GM10248 (cell line): ENCODE data around the gene S1PR3.

Experiments
- CTCF ChIA-PET: fragments of 300-600 bp; sonication (Branson Sonifier 250); formaldehyde crosslinking; extraction: SDS; loops from one replicate; lab custom pipeline; 2021; ENCODE audit warnings: antibody characterized with exemption; lab: Yijun Ruan, JAX
- POLR2A ChIA-PET: fragments of 350-650 bp; sonication (Branson Sonifier 250); formaldehyde crosslinking; extraction: SDS; loops from one replicate; lab custom pipeline; 2020; ENCODE audit warnings: antibody characterized with exemption; lab: Yijun Ruan, JAX
- DNase-seq: peaks from one replicate; pipeline ENCODE4 v3.0.0; 2012; ENCODE audit errors: extremely low spot score
- TF ChIP-seq, protein P1 (sequence below): IDR thresholded peaks from 2 replicates; pipeline ENCODE4 v1.5.1; 2012; ENCODE audit warnings: mild to moderate bottlenecking, low read depth; ENCODE audit errors: extremely low read depth, missing control alignments, control extremely low read depth

S1PR3 gene

DNA sequence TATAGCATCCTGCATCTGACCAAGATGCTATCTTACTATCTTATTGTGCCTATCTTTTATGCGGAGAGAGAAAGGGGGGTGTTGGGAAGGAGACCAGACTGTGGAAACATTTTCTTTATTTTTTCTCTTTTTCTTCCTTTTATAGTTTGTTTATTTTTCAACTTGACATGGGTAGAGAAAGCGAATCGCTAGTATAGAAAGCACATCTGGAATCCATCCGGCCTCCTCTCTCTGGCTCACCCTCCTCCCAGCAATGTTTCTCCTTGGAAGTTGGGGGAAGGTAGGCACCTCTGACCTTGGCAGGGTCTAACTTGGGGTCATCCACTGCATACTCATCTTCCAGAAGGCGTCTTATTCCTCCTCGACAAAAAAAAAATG is 3.9 kb downstream of the S1PR3 start:
- ChIA-PET POLR2A (no interaction called here), CTCF (no interaction called here)
- DNase-seq, result no peak
- TF ChIP-seq, protein P1, sequence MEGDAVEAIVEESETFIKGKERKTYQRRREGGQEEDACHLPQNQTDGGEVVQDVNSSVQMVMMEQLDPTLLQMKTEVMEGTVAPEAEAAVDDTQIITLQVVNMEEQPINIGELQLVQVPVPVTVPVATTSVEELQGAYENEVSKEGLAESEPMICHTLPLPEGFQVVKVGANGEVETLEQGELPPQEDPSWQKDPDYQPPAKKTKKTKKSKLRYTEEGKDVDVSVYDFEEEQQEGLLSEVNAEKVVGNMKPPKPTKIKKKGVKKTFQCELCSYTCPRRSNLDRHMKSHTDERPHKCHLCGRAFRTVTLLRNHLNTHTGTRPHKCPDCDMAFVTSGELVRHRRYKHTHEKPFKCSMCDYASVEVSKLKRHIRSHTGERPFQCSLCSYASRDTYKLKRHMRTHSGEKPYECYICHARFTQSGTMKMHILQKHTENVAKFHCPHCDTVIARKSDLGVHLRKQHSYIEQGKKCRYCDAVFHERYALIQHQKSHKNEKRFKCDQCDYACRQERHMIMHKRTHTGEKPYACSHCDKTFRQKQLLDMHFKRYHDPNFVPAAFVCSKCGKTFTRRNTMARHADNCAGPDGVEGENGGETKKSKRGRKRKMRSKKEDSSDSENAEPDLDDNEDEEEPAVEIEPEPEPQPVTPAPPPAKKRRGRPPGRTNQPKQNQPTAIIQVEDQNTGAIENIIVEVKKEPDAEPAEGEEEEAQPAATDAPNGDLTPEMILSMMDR, result no peak

DNA sequence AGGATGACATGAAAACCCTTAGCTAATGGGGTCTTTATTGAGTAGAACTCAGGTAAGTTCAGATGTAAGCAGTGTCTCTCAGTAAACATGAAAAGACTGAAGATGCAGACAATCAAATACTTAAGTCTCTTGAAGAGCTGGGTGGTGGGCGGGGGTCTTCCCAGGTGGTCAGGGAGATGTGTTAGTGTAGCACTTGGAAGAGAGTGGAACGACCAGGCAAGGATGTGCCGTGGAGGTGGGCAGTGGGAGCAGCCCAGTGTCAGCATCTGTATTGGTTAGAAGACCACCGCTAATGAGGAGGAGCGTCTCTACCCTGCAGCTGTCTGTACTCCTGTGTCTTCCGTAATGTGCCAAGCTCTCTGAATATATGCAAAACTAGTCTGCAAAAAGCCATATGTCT is 4.4 kb downstream of the S1PR3 start:
- TF ChIP-seq, protein P1, result no peak
- CTCF ChIA-PET, result no interaction called here
- no peak for DNase-seq
- POLR2A ChIA-PET, result no interaction called here

DNA sequence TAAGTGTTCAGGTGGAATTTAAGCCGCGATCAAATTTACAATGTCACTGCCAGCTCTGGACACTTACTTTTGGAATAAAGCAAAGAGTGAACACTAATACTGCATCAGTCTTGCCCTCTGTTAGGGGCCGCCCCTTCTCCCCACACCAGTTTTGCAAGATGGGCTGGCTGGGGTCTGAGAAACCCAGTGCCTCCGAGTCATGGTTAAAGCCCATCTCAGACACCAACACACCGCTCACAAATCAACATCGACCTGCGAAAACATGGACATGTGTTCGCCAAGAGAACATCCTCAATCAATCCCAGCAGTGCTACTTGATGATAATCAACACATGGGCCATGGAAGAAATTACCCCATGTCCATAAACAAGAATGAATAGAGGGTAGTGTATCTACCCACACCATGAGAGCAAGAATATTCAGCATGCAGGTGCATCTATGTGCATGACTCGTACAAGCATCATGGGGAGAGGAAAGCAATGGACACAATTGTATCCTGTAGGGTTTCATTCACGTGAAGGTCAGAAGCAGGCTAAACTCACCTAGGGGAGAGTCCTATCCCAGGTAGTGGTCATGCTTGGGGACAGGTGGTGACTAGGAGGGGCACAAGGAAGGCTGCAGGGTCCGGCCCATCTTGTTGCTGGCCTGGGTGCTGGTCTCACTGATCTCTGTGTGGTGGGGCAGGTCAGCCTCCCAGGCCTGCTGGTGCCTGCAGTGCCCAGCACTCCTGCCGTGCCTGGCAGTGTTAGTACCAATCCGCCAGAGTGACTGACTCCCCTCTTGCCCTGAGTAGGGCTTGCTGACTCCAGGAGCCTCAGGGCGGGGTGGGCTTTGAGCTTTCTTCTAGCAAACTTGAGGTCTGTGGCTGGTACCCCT is 5.0 kb downstream of the S1PR3 start:
- TF ChIP-seq, protein P1, result no peak
- DNase-seq, result no peak
- ChIA-PET POLR2A (no interaction called here), CTCF (no interaction called here)

DNA sequence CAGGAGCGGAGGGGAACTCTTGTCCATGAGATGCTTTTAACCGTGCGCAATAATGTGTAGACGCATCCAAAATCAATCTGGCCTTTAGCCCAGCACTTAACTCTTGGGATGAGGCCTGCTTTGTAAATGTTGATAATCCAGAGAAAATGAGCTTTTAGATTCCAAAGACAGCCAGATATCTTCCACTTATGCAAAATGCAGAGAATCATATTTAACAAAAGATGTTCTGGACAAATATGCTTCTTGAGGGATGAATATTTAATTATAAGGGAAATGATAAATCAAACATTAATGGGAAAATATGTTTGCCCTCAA is 5.6 kb downstream of the S1PR3 start:
- CTCF ChIA-PET, result no interaction called here
- TF ChIP-seq, protein P1, result no peak

DNA sequence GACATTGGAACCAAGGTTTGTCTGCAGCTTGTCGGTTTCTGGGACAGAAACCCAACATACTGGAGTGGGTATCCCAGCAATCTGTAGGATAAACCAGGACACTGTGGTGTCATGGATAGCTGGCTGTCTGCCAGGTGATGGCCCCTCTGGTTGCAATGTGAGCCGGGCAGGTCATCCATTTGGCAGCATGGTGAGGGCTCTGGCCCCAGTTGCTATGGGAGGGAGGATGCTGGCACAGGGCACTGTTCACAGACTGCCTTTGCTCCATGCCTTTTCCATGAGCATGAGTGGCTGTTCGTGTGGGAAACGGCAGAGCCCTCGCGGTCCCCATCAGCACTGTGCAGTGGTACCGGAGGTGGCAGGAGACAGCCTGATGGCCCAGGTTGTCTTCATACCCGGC is 6.4 kb downstream of the S1PR3 start:
- DNase-seq, result no peak
- TF ChIP-seq, protein P1, result no peak
- ChIA-PET CTCF (no interaction called here), POLR2A (no interaction called here)

More for the DNA sequence above, 5.6 kb downstream of the S1PR3 start:
- no peak for DNase-seq
- POLR2A ChIA-PET, result no interaction called here

DNA sequence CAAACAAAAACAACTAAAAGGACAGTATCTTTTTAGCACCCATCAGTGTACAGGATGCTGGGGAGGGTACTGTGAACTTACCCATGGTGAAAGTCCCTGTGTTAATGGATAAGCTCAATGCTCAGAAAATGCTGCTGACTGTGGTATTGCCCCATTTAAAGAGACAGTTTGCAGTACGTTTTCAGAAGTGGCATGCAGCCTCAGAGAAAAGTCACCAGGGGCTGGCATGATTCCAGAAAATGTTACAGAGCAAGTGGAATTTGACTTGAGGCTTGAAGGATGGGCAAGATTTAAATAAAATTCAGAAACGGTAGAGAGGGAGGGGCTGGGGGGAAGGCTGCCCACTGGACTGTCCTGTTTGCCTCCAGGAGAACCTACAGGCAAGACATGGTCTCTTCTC is 7.2 kb downstream of the S1PR3 start:
- no peak for DNase-seq
- POLR2A ChIA-PET, result no interaction called here
- TF ChIP-seq, protein P1, result no peak
- CTCF ChIA-PET, result interaction anchor here (0.9 to 1.1 kb wide), 2 partner anchors 13 to 1047 kb away, joined by 3 read pairs; no protein-coding TSS in a partner anchor
